ENCODE data around the gene FAM20C. TPM values are rescaled to one million over a fixed set of nuclear protein-coding genes. Genes with fewer than 3 reads are reported as not detected.

FAM20C gene
- total RNA-seq, 1 donor, result 16.8 TPM

DNA sequence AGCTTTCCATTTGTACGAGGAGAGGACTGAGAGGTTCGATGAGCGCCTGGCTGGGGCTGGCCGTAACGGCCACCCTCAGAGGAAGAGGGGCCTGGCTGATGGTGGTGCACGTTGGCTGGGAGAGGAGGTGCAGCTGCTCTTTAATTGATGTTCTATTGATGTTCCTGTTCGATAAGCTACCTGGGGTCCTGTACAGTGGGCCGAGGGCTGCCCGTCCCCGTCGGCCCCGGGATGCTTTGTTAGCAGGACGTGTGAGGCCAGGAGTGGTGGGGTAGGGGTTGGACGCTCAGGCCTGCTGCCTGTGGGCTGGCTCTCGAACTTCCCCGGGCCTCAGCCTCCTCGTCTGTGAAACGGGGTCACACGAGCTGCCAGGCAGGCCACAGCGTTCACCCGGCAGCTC lies 25.4 kb downstream of the FAM20C start:
- DNase-seq (ENCODE audit: low read depth), result no peak
- TF ChIP-seq CTCF (IDR thresholded peaks at IDR 0.05; ENCODE audit: insufficient read depth, low read depth, low read length), result no peak
- H3K4me3 ChIP-seq (ENCODE audit: low read depth, low read length), result no peak overlapping the region

DNA sequence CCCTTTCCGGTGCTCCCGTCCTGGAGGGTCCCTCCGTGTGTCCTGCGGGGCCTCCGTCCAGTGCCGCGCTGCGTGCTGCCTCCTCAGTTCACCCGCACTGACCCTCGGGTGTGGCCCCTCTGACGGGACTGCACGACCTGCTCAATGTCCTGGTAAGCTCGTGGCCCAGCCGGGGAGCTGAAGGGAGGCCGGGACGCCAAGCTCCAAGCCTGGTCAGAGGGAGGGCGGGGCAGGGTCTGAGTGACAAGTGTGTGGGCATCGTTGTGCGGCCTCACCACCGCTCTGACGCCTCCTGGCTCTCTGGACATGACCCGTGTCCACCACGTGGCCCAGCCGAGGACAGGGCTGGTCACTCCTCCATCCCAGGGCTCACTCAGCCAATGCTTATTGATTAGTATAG lies 25.9 kb downstream of the FAM20C start:
- no peak for TF ChIP-seq CTCF (IDR thresholded peaks at IDR 0.05; ENCODE audit: insufficient read depth, low read depth, low read length)
- H3K4me3 ChIP-seq (ENCODE audit: low read depth, low read length), result no peak overlapping the region

GRCh38 chr7:218896-219580 lies 26.7 kb downstream of the FAM20C start:
- no peak for TF ChIP-seq CTCF (IDR thresholded peaks at IDR 0.05; ENCODE audit: insufficient read depth, low read depth, low read length)

More for the DNA sequence above, 25.9 kb downstream of the FAM20C start:
- no peak for DNase-seq (ENCODE audit: low read depth)

GRCh38 chr7:219581-220150 lies 27.3 kb downstream of the FAM20C start:
- no peak overlapping the region for H3K4me3 ChIP-seq (ENCODE audit: low read depth, low read length)
- DNase-seq (ENCODE audit: low read depth), result peak; percentile 42
- TF ChIP-seq CTCF (IDR thresholded peaks at IDR 0.05; ENCODE audit: insufficient read depth, low read depth, low read length), result no peak

More at GRCh38 chr7:218896-219580, 26.7 kb downstream of the FAM20C start:
- no peak overlapping the region for H3K4me3 ChIP-seq (ENCODE audit: low read depth, low read length)
- DNase-seq (ENCODE audit: low read depth), result no peak

- peak; percentile 11 for TF ChIP-seq CTCF (IDR thresholded peaks at IDR 0.05; ENCODE audit: insufficient read depth, low read depth, low read length)
- no peak overlapping the region for H3K4me3 ChIP-seq (ENCODE audit: low read depth, low read length)
- DNase-seq (ENCODE audit: low read depth), result peak; percentile 43
Measured at GRCh38 chr7:220151-220841, 27.9 kb downstream of the FAM20C start.

DNA sequence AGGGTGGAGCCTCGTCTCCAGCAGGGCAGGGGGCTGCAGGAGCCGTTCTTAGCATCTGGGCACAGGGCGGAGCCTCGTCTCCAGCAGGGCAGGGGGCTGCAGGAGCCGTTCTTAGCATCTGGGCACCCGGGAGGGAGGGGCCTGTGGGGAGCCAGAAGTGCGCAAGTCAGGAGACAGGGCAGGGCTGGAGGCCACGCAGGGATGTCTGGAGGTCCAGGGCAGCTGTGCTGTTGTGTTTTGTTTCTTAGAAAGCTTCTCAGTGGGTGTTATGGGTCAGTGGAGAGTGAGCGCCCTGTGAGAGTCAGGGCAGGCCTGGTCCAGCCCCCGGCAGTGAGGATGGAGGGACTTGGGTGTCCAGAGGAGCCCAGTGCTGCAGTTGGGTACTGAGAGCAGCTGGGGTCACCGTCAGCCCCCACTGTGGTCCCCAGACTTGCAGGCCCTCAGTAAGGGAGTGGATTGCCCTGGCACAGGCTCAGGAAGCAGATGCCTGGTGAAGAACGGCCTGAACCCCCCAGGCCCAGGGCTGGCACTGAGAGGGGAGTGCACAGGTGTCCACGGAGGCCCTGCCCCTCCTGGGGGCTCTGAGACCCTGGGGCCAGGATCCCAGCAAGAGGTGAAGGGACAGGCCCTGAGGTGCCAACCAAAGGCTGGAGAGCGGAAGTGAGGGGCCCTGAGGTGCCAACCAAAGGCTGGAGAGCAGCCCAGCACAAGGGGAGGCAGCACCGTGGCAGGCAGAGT lies 29.8 kb downstream of the FAM20C start:
- no peak for TF ChIP-seq CTCF (IDR thresholded peaks at IDR 0.05; ENCODE audit: insufficient read depth, low read depth, low read length)

More for the DNA sequence above, 29.8 kb downstream of the FAM20C start:
- no peak overlapping the region for H3K4me3 ChIP-seq (ENCODE audit: low read depth, low read length)
- no peak for DNase-seq (ENCODE audit: low read depth)
